Breast epithelium (tissue), 3 donors: ENCODE results near the gene GPR78.
"Not testable (repeated sequence)": the region's sequence is repeated elsewhere in the genome, so short reads cannot be mapped to it uniquely, and the experiment has no call there.

Experiments
- CTCF ChIP-seq, 3 donors: fragments of 450-650 bp; IDR thresholded peaks; one replicate each; pipeline ENCODE4 v1.5.1; 2016 to 2017; ENCODE audit warnings: antibody characterized with exemption in 3 of 3, mild to moderate bottlenecking in 3 of 3, moderate library complexity in 3 of 3
- POLR2A ChIP-seq: fragments of 450-650 bp; IDR thresholded peaks from one replicate; pipeline ENCODE4 v1.6.1; 2016; ENCODE audit warnings: antibody characterized with exemption, mild to moderate bottlenecking, moderate library complexity

- TF ChIP-seq POLR2A; CTCF (IDR thresholded peaks at IDR 0.05): not testable (repeated sequence)
Observed at GRCh38 chr4:8635897-8636554, 55.8 kb downstream of the GPR78 start.
